A549 (cell line): ENCODE results near the gene MMP24OS. TPM values are rescaled to one million over a fixed set of nuclear protein-coding genes. Genes with fewer than 3 reads are reported as not detected.
A peak's percentile ranks its signal among the peaks of the same experiment; 100 is the strongest.
"Not testable (repeated sequence)": the region's sequence is repeated elsewhere in the genome, so short reads cannot be mapped to it uniquely, and the experiment has no call there.

Source experiments
- ATAC-seq, 2 experiments: fragments of 200-7000 bp in 1 of 2; fragments of >200 bp in 1 of 2; cut with Nextera tagmentation in 1 of 2; cut with Tn5 transposase in 1 of 2; 3 replicates each; pipeline versions ENCODE4 v1.8.0 to v1.9.1; 2018 to 2020; ENCODE audit warnings: mild to moderate bottlenecking in 1 of 2, moderate library complexity in 1 of 2
- CTCF ChIA-PET: fragments of 300-600 bp; sonication (Branson Sonifier 250); formaldehyde crosslinking; extraction: SDS; loops from one replicate; lab custom pipeline; 2021; ENCODE audit warnings: antibody characterized with exemption, inconsistent platforms; lab: Yijun Ruan, JAX
- POLR2A ChIA-PET: fragments of 350-600 bp; formaldehyde crosslinking; extraction: SDS; loops from one replicate; lab custom pipeline; 2021; ENCODE audit warnings: antibody characterized with exemption, inconsistent platforms; lab: Yijun Ruan, JAX
- DNase-seq, 2 experiments: peaks; one replicate each; pipeline versions ENCODE4 v3.0.0 to v3.0.0-alpha.2; 2011 to 2016; ENCODE audit warnings: low read depth in 1 of 2, low spot score in 1 of 2
- FAIRE-seq: peaks from 2 replicates; lab custom pipeline; 2011; peaks lifted over from hg19 to GRCh38; lab: Jason Lieb, UNC
- H3K27ac ChIP-seq, 2 experiments: fragments of >200 bp; sonication (Bioruptor Twin); formaldehyde crosslinking; 3 replicates each; pipeline ENCODE4 v1.5.1; 2016 to 2017
- H3K4me1 ChIP-seq: fragments of >200 bp; sonication (Bioruptor Twin); formaldehyde crosslinking; 3 replicates; pipeline ENCODE4 v1.6.1; 2016
- H3K4me2 ChIP-seq: fragments of >200 bp; sonication (Bioruptor Twin); formaldehyde crosslinking; 3 replicates; pipeline ENCODE4 v1.6.1; 2016
- H3K4me3 ChIP-seq: fragments of >200 bp; sonication (Bioruptor Twin); formaldehyde crosslinking; 3 replicates; pipeline ENCODE4 v1.5.1; 2016
- H3K9me3 ChIP-seq: fragments of >200 bp; sonication (Bioruptor Twin); formaldehyde crosslinking; 3 replicates; pipeline ENCODE4 v1.6.1; 2016
- CBX2 ChIP-seq: fragments of 200-600 bp; sonication (generic); IDR thresholded peaks from 2 replicates; pipeline ENCODE4 v1.6.1; 2016; ENCODE audit warnings: low read depth, mild to moderate bottlenecking, borderline replicate concordance
- CEBPB ChIP-seq, 2 experiments: fragments of >200 bp in 1 of 2; sonication (Bioruptor Twin) in 1 of 2; formaldehyde crosslinking in 1 of 2; IDR thresholded peaks; 2 replicates each; pipeline ENCODE4 v1.6.1; 2012 to 2016
- CHD2 ChIP-seq: fragments of 150-350 bp; IDR thresholded peaks from 2 replicates; pipeline ENCODE4 v1.6.1; 2014; ENCODE audit warnings: low read length; ENCODE audit not compliant: partially characterized antibody
- EHF ChIP-seq: fragments of 250-450 bp; sonication (Bioruptor Pico); IDR thresholded peaks from 2 replicates; pipeline ENCODE4 v1.5.0; 2020; ENCODE audit warnings: mild to moderate bottlenecking
- FOSB ChIP-seq: fragments of 250-450 bp; sonication (Bioruptor Pico); IDR thresholded peaks from 2 replicates; pipeline ENCODE4 v1.5.0; 2020; ENCODE audit warnings: mild to moderate bottlenecking, moderate library complexity
- FOSL2 ChIP-seq, 2 experiments: fragments of 450-650 bp in 1 of 2; fragments of >200 bp in 1 of 2; sonication (Bioruptor Twin) in 1 of 2; formaldehyde crosslinking; IDR thresholded peaks; 2 replicates each; pipeline versions ENCODE4 v1.5.0 to v1.6.1; 2016 to 2020; ENCODE audit warnings: mild to moderate bottlenecking in 1 of 2, moderate library complexity in 1 of 2
- FOXS1 ChIP-seq: fragments of 250-450 bp; sonication (Bioruptor Pico); IDR thresholded peaks from 2 replicates; pipeline ENCODE4 v1.5.0; 2020; ENCODE audit warnings: mild to moderate bottlenecking, moderate library complexity
- HEYL ChIP-seq: fragments of 250-450 bp; sonication (Bioruptor Pico); IDR thresholded peaks from 2 replicates; pipeline ENCODE4 v1.8.0; 2021; ENCODE audit warnings: mild to moderate bottlenecking, moderate library complexity
- HOXA7 ChIP-seq: fragments of 250-450 bp; sonication (Bioruptor Pico); IDR thresholded peaks from 2 replicates; pipeline ENCODE4 v1.5.0; 2020; ENCODE audit warnings: mild to moderate bottlenecking, moderate library complexity
- HOXB13 ChIP-seq: fragments of 250-450 bp; sonication (Bioruptor Pico); IDR thresholded peaks from 2 replicates; pipeline ENCODE4 v1.5.0; 2020; ENCODE audit warnings: low read depth, mild to moderate bottlenecking, moderate library complexity
- JUN ChIP-seq, 2 experiments: fragments of >200 bp; sonication (Bioruptor Twin); formaldehyde crosslinking; IDR thresholded peaks; 2 replicates in 1 of 2; 3 replicates in 1 of 2; pipeline ENCODE4 v1.6.1; 2016 to 2017
- KDM1A ChIP-seq: fragments of 200-600 bp; sonication (generic); IDR thresholded peaks from 2 replicates; pipeline ENCODE4 v1.6.1; 2016; ENCODE audit warnings: low read depth, mild to moderate bottlenecking
- MAFK ChIP-seq: fragments of 450-650 bp; IDR thresholded peaks from 2 replicates; pipeline ENCODE4 v1.6.1; 2014; ENCODE audit not compliant: partially characterized antibody
- NFE2L2 ChIP-seq: fragments of 150-350 bp; conservative IDR thresholded peaks from 2 replicates; pipeline ENCODE4 v1.6.1; 2014; ENCODE audit warnings: low read length
- NPAS2 ChIP-seq: fragments of 250-450 bp; sonication (Bioruptor Pico); IDR thresholded peaks from 2 replicates; pipeline ENCODE4 v1.8.0; 2022; ENCODE audit warnings: mild to moderate bottlenecking, moderate library complexity, borderline replicate concordance
- RFX5 ChIP-seq: fragments of 450-650 bp; IDR thresholded peaks from 2 replicates; pipeline ENCODE4 v1.7.1; 2014; ENCODE audit warnings: antibody characterized with exemption, mild to moderate bottlenecking, moderate library complexity
- TFCP2L1 ChIP-seq: fragments of 250-450 bp; sonication (Bioruptor Pico); IDR thresholded peaks from 2 replicates; pipeline ENCODE4 v1.5.0; 2021; ENCODE audit warnings: mild to moderate bottlenecking
- TP53 ChIP-seq: fragments of 250-450 bp; sonication (Bioruptor Pico); IDR thresholded peaks from 2 replicates; pipeline ENCODE4 v1.5.0; 2021; ENCODE audit warnings: mild to moderate bottlenecking, moderate library complexity
- ZSCAN20 ChIP-seq: fragments of 250-450 bp; sonication (Bioruptor Pico); IDR thresholded peaks from 2 replicates; pipeline ENCODE4 v1.8.0; 2022; ENCODE audit warnings: mild to moderate bottlenecking, moderate library complexity
- WGBS: methylation state at CpG from one replicate; pipeline ENCODE4 v1.1.6; 2017; ENCODE audit errors: missing lambda C conversion rate; 5-methylcytosine and 5-hydroxymethylcytosine counted together
- polyA plus RNA-seq, 4 experiments: library from polyadenylated mRNA; depleted of rRNA in 3 of 4; stranded (reverse); fragments of >200 nt; fragmentation: RNase III in 1 of 4; extraction: RNeasy Plus Mini Kit Qiagen cat#74134 plus additional on column Dnase treatment in 1 of 4; gene quantifications; 2 replicates in 3 of 4; 3 replicates in 1 of 4; pipeline ENCODE4 v1.2.3, GENCODE V29; 2011 to 2017
- TF ChIP-seq, protein P1 (sequence below): fragments of >200 bp; sonication (Bioruptor Twin); formaldehyde crosslinking; IDR thresholded peaks from 3 replicates; pipeline ENCODE4 v1.6.1; 2016
- TF ChIP-seq, protein P2 (sequence below): fragments of >200 bp; sonication (Bioruptor Twin); formaldehyde crosslinking; IDR thresholded peaks from 3 replicates; pipeline ENCODE4 v1.5.1; 2016

MMP24OS gene
- polyA plus RNA-seq, 2 of the 4 experiments (the other 2 are of a cell fraction) = 13.6 to 40.5 TPM

DNA sequence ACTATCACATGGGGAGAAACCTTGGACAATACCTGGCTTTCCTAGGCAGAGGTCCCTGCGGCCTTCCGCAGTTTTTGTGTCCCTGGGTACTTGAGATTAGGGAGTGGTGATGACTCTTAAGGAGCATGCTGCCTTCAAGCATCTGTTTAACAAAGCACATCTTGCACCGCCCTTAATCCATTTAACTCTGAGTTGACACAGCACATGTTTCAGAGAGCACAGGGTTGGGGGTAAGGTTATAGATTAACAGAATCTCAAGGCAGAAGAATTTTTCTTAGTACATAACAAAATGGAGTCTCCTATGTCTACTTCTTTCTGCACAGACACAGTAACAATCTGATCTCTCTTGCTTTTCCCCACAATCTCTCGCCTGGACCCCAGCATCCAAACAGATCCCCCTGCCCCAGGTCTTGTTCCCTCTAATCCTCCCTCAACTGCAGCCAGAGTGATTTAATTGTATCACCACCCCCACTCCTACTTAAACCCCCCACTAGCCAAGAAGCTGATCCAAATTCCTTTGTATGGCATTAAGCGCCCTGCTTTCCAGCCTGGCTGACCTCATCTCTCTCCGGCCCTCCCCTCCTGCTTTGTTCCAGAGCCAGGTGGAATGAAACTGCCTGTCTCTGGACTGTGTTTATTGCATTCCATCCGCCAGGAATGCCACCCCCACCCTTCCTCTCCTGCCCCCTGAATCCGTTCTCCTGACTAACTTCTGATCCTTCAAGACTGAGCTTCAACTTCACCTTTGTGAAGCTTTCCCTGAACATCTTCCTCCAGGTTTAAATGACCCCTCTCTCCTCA lies 15.0 kb downstream of the MMP24OS start (continued):
- TF ChIP-seq FOXS1 (CRISPR knock-in tag) = peak; percentile 97
- TF ChIP-seq EHF (CRISPR knock-in tag) = peak; percentile 98
- peak; percentile 88; the same call in 1 of the 2 replicates for TF ChIP-seq ZSCAN20
- peak; percentile 89 for TF ChIP-seq HEYL (CRISPR knock-in tag)
- peak; percentile 78; the same call in 1 of the 2 replicates for TF ChIP-seq TFCP2L1 (CRISPR knock-in tag)
- TF ChIP-seq HOXA7 = peak; percentile 83
- TF ChIP-seq TP53 = peak; percentile 90
- TF ChIP-seq JUN (IDR thresholded peaks at IDR 0.05) = peak; percentile 49 to 85
- TF ChIP-seq, all 56 proteins: peak for 23; not testable (repeated sequence) for 33

DNA sequence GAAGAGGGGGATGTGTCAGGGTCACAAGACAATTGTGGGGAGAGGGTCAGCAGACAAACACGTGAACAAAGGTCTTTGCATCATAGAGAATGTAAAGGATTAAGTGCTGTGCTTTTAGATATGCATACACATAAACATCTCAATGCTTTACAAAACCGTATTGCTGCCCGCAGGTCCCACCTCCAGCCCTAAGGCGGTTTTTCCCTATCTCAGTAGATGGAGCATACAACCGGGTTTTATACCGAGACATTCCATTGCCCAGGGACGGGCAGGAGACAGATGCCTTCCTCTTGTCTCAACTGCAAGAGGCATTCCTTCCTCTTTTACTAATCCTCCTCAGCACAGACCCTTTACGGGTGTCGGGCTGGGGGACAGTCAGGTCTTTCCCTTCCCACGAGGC lies 15.6 kb downstream of the MMP24OS start:
- Histone ChIP-seq H3K27ac (peak overlapping the region; percentile 93 to 97), H3K4me1 (peaks cover 86% of the 10 kb centered on the region), H3K4me2 (peak overlapping the region; percentile 67)
- 6% methylated on average over 7 of the region's 10 CpGs for WGBS
- H3K4me3 ChIP-seq, ATAC-seq, H3K9me3 ChIP-seq, POLR2A ChIA-PET, FAIRE-seq, DNase-seq: not testable (repeated sequence)
- CTCF ChIA-PET = interaction anchor here (1.3 to 3.4 kb wide), 3 partner anchors 35 to 117 kb away, joined by 5 to 21 read pairs (median 6); partner anchors contain the start of gene EDEM2

DNA sequence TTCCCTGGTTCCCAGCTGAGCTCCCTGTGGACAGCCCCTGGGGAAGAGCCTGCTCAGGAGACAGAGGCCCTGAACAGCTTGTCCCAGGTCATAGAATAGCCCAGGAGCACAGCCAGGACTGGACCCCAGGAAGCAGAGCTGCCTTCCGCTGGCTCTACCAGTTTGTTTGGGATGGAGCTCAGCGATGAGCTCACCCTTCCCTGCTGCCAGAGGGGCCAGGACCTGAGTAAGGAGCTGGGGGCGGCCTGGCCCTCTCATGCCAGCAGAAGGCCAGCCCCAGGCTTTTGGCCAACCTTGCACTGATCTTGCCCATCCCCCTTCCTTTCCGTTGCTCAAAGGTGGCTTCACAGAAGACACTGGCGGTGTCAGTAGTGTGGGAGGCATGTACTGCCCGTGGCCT lies 17.5 kb downstream of the MMP24OS start:
- FAIRE-seq (no peak), DNase-seq (no peak), ATAC-seq (no peak)
- H3K4me1 ChIP-seq = peaks cover 77% of the 10 kb centered on the region
- H3K4me3 ChIP-seq = no peak overlapping the region
- WGBS = 100% methylated on average over 5 of the region's 6 CpGs
- no peaks in the 10 kb centered on the region for H3K9me3 ChIP-seq
- no peak for TF ChIP-seq KDM1A
- TF ChIP-seq RFX5 = no peak
- TF ChIP-seq, protein P1, sequence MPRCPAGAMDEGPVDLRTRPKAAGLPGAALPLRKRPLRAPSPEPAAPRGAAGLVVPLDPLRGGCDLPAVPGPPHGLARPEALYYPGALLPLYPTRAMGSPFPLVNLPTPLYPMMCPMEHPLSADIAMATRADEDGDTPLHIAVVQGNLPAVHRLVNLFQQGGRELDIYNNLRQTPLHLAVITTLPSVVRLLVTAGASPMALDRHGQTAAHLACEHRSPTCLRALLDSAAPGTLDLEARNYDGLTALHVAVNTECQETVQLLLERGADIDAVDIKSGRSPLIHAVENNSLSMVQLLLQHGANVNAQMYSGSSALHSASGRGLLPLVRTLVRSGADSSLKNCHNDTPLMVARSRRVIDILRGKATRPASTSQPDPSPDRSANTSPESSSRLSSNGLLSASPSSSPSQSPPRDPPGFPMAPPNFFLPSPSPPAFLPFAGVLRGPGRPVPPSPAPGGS = no peak
- TF ChIP-seq CBX2 = no peak
- TF ChIP-seq, protein P2, sequence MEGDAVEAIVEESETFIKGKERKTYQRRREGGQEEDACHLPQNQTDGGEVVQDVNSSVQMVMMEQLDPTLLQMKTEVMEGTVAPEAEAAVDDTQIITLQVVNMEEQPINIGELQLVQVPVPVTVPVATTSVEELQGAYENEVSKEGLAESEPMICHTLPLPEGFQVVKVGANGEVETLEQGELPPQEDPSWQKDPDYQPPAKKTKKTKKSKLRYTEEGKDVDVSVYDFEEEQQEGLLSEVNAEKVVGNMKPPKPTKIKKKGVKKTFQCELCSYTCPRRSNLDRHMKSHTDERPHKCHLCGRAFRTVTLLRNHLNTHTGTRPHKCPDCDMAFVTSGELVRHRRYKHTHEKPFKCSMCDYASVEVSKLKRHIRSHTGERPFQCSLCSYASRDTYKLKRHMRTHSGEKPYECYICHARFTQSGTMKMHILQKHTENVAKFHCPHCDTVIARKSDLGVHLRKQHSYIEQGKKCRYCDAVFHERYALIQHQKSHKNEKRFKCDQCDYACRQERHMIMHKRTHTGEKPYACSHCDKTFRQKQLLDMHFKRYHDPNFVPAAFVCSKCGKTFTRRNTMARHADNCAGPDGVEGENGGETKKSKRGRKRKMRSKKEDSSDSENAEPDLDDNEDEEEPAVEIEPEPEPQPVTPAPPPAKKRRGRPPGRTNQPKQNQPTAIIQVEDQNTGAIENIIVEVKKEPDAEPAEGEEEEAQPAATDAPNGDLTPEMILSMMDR = no peak
- TF ChIP-seq CEBPB (IDR thresholded peaks at IDR 0.05) = no peak
- TF ChIP-seq CHD2 = no peak
- no peak for TF ChIP-seq NFE2L2
- TF ChIP-seq NPAS2 (CRISPR knock-in tag) = no peak
- no peak for TF ChIP-seq MAFK
- no peak for TF ChIP-seq HOXB13 (CRISPR knock-in tag)
- no peak for TF ChIP-seq FOSL2 (IDR thresholded peaks at IDR 0.05)
- no peak for TF ChIP-seq FOSL2 (CRISPR knock-in tag; IDR thresholded peaks at IDR 0.05)
- TF ChIP-seq FOSB (CRISPR knock-in tag) = no peak
- CTCF ChIA-PET = interaction anchor here (0.9 to 3.7 kb wide), 7 partner anchors 9 to 386 kb away, joined by 3 to 26 read pairs (median 4); partner anchors contain the start of genes EDEM2 and TRPC4AP
- H3K4me2 ChIP-seq = peak overlapping the region; percentile 67; the same call in 2 of the 3 replicates
- POLR2A ChIA-PET = no interaction called here
- peak overlapping the region; percentile 93 to 97 for H3K27ac ChIP-seq
